ENCODE data around the gene CD163.
A peak's percentile ranks its signal among the peaks of the same experiment; 100 is the strongest.
"Not testable (repeated sequence)": the region's sequence is repeated elsewhere in the genome, so short reads cannot be mapped to it uniquely, and the experiment has no call there.

The CD163 gene

GRCh38 chr12:7503686-7504415 is at the start of gene CD163:
Gene CD163 (minus strand): TSS chr12:7503777. CDS start chr12:7503690, 87 bp downstream.
- DNase-seq = no peak

GRCh38 chr12:7542813-7543212 is 39.2 kb upstream of the CD163 start:
- no peak for DNase-seq

GRCh38 chr12:7542046-7542445 is 38.5 kb upstream of the CD163 start:
- no peak for DNase-seq

GRCh38 chr12:7514416-7514815 is 10.8 kb upstream of the CD163 start:
- DNase-seq = no peak

GRCh38 chr12:7512553-7512952 is 9.0 kb upstream of the CD163 start:
- no peak for DNase-seq

GRCh38 chr12:7509793-7510470 is 6.4 kb upstream of the CD163 start:
- DNase-seq = not testable (repeated sequence)

GRCh38 chr12:7502612-7503011 is 965 bp downstream of the CD163 start:
- no peak for DNase-seq

GRCh38 chr12:7501031-7501588 is 2.5 kb downstream of the CD163 start:
- no peak for DNase-seq

- DNase-seq = no peak
Observed at GRCh38 chr12:7499636-7500035, 3.9 kb downstream of the CD163 start.

- DNase-seq = no peak
Observed at GRCh38 chr12:7498809-7499208, 4.8 kb downstream of the CD163 start.

GRCh38 chr12:7497661-7498060 is 5.9 kb downstream of the CD163 start:
- DNase-seq = no peak

GRCh38 chr12:7496451-7496850 is 7.1 kb downstream of the CD163 start:
- DNase-seq = no peak

- DNase-seq = no peak
Observed at GRCh38 chr12:7495136-7495535, 8.4 kb downstream of the CD163 start.

GRCh38 chr12:7493006-7493405 is 10.6 kb downstream of the CD163 start:
- no peak for DNase-seq

GRCh38 chr12:7486512-7486911 is 17.1 kb downstream of the CD163 start:
- no peak for DNase-seq

GRCh38 chr12:7485095-7485494 is 18.5 kb downstream of the CD163 start:
- no peak for DNase-seq

GRCh38 chr12:7483343-7483742 is 20.2 kb downstream of the CD163 start:
- DNase-seq = no peak

GRCh38 chr12:7479771-7480170 is 23.8 kb downstream of the CD163 start:
- no peak for DNase-seq

GRCh38 chr12:7472060-7472459 is 31.5 kb downstream of the CD163 start:
- no peak for DNase-seq

GRCh38 chr12:7460375-7461259 is 43.0 kb downstream of the CD163 start:
- DNase-seq = peak; percentile 28 to 30

GRCh38 chr12:7459973-7460372 is 43.6 kb downstream of the CD163 start:
- DNase-seq = no peak

GRCh38 chr12:7451756-7452155 is 51.8 kb downstream of the CD163 start:
- no peak for DNase-seq

GRCh38 chr12:7450667-7451066 is 52.9 kb downstream of the CD163 start:
- DNase-seq = no peak

Data from stimulated activated CD4-positive, alpha-beta T cell treated with anti-CD3 and anti-CD28 coated beads, Interleukin-4, amount 100 ng/mL, for 4 hours (primary cell).